ENCODE data around the gene POPDC2.

The POPDC2 gene

DNA sequence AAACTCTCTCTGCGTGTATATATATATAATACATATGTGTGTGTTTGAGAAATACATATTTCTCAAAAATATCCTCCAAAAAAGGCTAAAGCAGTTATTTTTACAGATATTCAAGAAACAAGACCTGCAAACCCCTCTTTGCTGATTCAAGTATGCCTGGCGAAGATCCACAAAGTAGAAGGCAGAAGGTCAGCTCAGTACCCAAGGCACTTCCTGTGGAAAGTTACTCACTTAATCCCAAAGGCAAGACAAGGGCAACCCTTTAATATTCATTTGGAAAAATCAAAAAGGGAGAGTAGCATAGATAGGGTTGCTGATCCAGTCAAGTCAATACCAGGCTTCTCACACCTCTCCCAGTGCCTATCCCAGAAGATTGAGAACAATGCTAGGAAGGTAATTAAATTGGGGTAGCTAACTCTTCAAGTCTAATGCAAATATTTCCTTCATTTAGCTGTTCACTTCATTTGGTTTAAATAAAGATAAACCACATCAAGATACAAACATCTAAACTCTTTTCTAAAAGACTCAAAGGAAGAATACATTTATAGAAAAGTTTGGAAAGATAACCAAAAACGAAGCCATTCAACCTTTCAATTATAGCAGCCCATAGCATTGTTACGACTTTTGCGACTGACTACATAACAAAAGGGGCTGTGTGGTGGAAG is 9.6 kb upstream of the POPDC2 start:
- no peak for DNase-seq

GRCh38 chr3:119665954-119666559 is 5.7 kb upstream of the POPDC2 start:
- no peak for DNase-seq

DNA sequence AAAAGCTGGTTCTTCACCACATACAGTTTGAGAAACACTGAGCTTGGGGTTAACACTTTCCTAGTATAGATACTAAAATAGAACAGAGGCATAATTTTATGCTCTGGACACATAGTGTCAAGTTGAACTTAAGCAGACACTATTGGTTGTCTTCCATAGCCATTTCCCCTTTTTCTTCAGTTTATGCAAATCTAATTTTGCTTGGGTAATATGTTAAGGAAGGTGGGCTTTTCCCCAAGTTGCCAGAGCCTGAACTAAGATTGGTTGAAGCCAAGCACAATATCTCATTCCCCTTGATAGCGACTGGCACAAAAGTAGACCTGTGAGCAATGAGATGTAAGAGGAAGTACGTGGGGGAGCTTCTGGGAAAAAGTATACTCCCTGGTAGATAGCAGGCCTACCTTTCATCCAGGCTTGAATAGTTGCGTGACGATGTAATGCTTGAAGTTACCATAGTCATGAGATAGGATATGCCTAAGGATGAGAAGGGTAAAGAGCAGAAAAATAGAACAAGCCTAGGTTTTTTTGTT is 4.5 kb upstream of the POPDC2 start:
- DNase-seq: no peak

DNA sequence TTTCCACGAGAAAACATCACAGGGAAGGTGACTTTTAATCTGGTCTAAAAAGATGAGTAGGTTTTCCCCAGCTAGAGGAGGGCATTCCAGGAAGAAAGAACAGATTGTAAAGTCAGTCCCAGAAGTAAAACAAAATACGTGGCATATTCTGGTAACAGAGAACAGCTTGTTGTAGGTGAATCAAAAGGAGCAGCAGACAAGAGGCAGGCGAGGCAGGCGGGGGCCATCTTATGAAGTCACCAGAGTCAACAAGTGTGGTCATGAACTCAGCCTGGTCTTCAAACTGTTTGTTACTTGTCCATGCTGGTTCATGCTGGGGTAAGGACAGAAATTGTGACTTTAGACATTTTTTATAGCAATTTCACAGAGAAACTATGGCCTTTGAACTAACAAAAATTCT is 4.0 kb upstream of the POPDC2 start:
- no peak for DNase-seq

DNA sequence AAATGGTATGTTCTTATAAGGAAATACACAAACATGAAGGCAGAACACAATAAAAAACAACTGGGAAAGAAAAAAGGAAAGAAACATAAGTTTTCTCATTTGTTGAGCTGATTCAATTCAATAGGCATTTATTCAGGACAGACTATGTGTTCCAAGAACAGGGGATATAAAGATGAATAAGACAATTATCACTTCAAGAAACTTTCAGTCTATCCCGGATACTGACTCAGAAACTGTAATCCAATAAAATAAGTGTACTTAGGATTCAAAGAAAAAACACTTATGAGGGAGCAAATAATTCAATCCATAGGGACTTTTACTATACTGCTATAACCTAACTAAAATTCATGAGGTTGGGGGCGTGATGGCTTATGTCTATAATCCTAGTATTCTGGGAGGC is 3.5 kb upstream of the POPDC2 start:
- no peak for DNase-seq

DNA sequence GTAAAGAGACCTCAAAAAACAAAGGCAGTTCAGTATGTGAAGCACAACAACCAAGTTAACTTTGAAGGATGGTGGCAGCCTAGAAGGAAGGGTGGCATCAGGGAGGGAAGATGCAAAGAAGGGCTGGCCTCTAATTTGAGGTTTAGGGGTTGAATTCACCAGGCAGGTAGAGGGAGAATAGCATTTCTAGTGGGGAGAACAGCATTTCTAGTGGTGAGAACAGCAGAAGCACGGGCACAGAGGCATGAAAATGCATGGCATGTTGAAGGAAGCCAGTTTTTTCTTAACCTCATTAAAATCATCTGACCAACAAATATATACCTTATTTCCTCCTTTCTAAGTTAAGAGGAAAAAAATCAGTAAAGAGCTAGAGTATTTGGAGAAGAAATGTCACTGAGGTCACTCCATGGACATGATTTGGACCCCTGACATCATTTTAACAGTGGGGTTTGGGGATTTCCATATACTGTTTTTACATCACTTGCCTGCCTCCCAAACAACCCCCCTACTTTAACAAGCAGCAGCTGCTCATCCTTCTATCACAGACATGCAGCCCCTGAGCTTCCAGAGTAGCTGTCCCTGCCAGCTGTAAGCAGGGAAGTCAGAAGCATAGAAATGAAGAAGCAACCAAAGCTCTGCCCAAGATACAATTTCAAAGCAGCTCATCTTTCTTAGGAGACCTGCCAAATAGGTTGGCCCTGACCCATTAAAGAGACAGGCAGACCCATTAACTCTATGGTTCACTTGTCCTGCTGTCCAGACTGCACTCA is 2.4 kb upstream of the POPDC2 start:
- no peak for DNase-seq

DNA sequence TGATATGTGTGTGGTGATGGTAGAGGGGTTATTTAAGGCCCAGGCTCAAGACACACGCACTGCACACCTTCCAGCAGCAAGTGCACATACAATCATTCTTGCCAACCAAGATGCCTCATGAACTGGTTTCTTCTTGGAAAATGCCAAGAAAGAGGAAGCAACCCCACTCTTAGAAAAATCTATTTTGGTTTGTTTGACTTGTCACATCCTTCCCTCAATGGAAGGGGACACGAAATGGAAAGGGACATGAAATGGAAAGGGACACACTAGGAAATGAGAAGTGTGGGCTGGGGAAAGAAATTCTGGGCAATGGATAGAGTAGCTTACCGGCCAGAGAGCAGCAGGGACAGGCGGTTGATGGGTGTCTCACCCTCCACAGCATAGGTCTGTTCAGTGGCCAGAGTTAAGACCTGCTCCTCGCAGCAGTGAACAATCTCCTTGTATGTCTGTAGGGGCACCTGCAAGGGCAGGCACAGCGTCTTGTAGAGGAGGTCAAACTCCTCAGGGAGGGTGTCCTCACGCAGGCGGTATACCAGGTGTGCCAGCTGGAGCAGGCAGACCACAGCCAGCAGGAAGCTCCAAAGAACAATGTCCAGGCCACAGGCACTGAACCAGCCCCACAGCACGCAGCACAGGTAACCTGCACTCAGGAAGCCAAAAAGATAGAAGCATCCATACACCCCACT is 640 bp downstream of the POPDC2 start:
- DNase-seq: no peak

DNA sequence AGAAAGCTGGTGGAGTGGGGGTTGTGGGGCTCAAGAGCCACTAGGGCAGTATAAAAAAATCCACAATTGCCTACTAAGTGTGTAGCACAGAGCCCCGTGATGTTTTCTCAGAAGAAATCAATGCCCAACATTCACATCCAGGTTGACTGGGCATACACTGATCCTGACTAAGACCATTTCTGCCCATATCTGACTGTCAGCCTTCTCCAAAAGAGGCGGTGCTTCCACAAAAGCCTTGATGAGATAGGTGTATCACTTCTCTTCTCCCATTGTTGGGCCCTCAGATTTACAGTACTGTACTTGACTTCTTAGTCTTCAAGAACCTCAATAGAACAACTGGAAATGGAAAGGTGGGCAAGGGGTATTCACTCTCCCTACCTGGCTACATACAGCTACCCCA is 1.4 kb downstream of the POPDC2 start:
- no peak for DNase-seq

DNA sequence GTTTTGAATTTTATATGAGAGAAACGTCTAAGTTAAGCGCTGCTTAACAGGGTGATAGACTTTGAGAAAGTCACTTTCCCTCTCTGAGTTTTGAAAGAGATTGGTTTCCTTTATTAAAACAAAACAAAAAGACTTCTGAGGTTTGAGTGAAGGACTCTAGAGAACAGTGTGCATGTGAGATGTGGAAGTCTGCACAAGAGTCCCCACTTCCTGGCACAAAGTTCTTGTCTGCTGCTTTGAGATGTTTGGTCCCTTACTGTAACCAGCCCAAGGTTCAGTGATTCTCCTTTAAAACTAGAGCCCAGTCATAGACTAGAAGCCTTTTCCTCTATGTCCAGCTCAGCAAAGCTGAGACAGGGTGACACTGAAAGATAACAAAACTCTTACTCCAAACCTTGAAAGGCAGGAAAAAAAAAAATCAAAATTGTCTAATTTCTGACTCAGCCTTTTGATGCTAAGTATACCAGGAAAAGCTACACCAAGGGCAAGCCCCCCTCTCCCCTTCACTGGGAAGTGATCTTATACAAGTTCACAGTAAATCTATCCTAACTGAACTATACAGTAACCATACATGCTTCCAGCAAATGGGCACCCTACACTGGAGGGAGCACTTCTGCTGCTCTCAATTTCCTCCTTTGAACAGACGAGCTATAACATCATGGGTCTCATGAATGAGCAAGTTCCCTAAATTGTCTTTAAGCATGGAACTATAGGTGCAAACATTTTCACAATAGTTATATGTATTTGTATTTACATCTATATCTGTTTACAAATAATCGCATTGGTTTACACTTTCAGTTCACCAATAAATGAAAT is 2.3 kb downstream of the POPDC2 start:
- no peak for DNase-seq

- DNase-seq: no peak
These were observed 6.5 kb downstream of the POPDC2 start for GRCh38 chr3:119653876-119654275.

DNA sequence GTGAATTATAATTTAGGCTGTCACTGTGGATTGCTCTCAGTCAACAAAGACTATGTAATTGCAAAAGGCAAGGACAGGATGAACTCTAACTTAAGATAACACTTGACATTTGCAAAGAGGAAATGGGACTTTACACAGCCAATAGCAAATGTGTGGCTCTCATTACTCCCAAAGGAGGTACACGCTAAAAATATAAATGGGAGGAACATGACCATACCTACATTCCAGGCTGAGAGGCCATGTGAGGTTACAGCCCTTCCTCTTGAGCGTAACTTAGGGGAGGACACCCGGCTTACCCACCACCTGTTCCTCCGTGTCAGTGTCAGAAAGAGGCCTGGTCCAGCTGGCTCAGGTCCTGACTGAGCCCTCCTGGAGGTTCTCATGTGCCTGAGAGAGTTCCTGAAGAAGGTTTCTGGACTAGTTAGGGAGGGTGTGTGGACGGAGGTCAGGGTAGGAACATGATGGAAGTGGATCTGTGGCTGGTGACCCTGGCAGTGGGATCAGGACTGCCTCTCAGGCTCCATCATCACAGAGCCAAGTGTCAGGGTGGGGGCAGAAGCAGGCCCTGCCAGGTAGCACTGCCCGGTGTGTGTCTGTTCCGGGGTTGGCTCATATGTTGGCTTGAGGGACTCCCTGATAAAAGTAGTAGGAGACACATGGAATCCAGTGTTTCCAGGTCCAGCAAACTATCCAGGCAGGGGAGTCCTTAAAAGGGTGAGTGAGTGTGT is 7.9 kb downstream of the POPDC2 start:
- no peak for DNase-seq

- DNase-seq: no peak
These were observed 10.6 kb downstream of the POPDC2 start for GRCh38 chr3:119649761-119650160.

DNA sequence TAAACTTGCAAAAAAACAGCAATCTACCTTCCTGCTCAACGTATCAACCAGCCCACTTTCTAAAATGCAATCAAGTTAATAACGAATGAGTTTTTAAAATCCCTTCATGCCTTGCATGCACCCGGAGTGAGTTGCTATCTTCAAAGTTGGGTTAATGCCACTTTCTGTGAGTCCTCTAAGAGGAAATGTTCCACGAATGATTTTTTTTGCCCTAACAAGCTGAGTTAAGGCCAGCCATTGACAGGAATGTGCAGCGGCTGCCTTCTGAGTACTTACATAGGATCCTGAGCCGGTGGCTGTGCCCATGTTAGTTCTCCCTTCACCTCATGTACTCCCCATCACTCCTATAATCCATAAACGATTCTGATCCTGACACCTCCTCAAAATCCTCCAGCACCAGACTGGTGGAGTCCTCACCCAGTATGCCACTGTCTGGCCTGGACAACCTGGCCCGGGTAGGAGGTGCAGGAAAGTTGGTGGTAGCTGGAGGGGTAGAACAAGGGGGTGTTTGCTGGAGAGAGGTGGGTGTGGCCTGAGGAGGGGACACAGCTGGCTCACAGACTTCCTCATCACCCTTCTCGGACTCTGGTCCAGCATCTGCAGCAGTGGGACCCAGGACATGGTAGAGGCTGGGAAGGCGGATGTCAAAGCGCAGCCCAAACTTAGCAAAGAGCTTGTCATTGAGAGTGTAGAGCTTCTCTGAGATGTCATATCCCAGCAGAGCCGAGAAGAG is 12.4 kb downstream of the POPDC2 start:
- DNase-seq: no peak

DNA sequence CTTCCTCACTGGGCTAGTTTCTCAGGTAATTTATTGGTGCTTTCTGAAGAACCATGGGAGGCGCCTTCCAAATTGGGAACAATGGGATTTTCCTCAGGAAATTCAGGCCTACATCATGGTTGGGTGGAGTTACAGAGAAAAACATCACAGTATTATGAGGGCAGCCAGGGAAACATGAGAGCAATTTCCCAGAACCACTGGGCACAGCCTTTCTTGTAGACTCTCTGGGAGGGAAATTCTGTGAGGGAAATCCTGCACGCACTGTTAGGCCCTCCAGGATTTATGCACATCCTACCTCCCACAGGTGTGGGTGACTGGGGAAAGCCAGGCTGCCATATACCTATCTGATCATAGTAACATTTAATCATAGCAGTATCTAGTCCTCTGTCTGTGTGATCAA is 13.2 kb downstream of the POPDC2 start:
- no peak for DNase-seq

GRCh38 chr3:119645813-119646212 is 14.6 kb downstream of the POPDC2 start:
- no peak for DNase-seq

GRCh38 chr3:119644481-119644880 is 15.9 kb downstream of the POPDC2 start:
- no peak for DNase-seq

DNA sequence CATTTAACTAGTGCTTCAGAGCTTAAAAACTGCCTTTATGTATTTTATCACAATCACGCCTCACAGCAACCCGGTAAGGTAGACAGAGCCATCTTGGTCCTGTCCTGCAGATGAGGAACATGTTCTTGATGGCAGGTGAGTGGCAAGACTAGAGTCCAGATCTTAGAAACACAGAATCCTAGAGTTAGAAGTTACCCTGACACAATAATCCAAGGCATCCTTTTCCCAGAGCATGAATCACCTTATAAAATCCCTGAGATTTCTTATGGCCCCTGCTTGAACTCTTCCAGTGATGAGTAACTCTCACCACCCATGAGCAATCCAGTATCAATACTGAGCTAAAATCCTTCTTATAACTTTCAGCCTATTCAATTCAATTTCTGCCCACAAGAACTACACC is 16.9 kb downstream of the POPDC2 start:
- no peak for DNase-seq

- no peak for DNase-seq
These were observed 17.5 kb downstream of the POPDC2 start for GRCh38 chr3:119642746-119643473.

DNA sequence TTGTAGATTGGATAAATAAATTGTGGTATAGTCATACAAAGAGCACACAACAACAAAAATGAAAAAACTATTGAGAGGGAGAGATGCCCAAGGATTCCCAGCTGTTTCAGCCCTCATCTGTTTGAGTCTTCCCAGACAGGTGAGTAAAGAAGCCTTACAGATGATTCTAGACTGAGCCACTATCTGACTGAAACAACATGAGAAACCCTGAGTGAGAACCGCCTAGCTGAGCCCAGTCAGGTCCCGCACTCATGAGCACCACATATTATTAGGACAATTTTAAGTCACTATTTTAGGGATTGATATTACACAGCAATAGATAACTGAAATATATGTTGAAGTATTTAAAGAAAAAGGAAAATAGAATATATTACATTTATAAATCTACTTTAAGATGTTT is 19.0 kb downstream of the POPDC2 start:
- DNase-seq: no peak

Measured in CD4-positive, alpha-beta T cell treated with Interleukin-6 for 4 hours (primary cell).